ENCODE results near the gene NUDT17.
"Not testable (repeated sequence)": the region's sequence is repeated elsewhere in the genome, so short reads cannot be mapped to it uniquely, and the experiment has no call there.

Gene NUDT17

GRCh38 chr1:145806408-145806807 lies 39.0 kb upstream of the NUDT17 start:
- Histone ChIP-seq H2BK15ac (replicated peaks; ENCODE audit: low read depth) (no peak overlapping the region), H3K27me3 (ENCODE audit: insufficient read depth, low read length, poor library complexity) (no peaks in the 10 kb centered on the region), H3K56ac (ENCODE audit: low read length) (no peak overlapping the region), H3K4me1 (ENCODE audit: control insufficient read depth, low read depth, low read length) (peaks cover 12% of the 10 kb centered on the region), H3K79me1 (ENCODE audit: low read length) (peaks cover 6% of the 10 kb centered on the region), H3K4me2 (ENCODE audit: low read length) (no peak overlapping the region), H3K23ac (ENCODE audit: low read length) (no peak overlapping the region), H3K9ac (ENCODE audit: low read length) (no peak overlapping the region), H3K4me3 (ENCODE audit: low read length) (no peak overlapping the region), H3K4ac (ENCODE audit: low read depth, low read length) (no peak overlapping the region), H2BK5ac (ENCODE audit: low read length) (no peak overlapping the region), H3K27ac (ENCODE audit: low read depth, low read length) (no peak overlapping the region), H3K36me3 (ENCODE audit: control insufficient read depth, insufficient read depth, low read length) (no peaks in the 10 kb centered on the region), H4K8ac (ENCODE audit: low read depth, low read length) (no peak overlapping the region), H3K79me2 (ENCODE audit: control insufficient read depth, insufficient read depth, low read length) (peaks cover 11% of the 10 kb centered on the region), H2BK120ac (ENCODE audit: low read depth, low read length) (no peak overlapping the region), H4K5ac (ENCODE audit: low read length) (no peak overlapping the region), H2AK5ac (ENCODE audit: low read length) (no peak overlapping the region), H3K18ac (ENCODE audit: low read length) (no peak overlapping the region)
- WGBS (ENCODE audit: extremely low coverage, insufficient coverage, low lambda C conversion rate): no CpG with 5 or more reads among the region's 4 CpGs
- no peak for DNase-seq

GRCh38 chr1:145806844-145807243 lies 38.6 kb upstream of the NUDT17 start:
- no peak overlapping the region for H3K4me2 ChIP-seq (ENCODE audit: low read length)
- H4K8ac ChIP-seq (ENCODE audit: low read depth, low read length): no peak overlapping the region
- no peak overlapping the region for H2BK5ac ChIP-seq (ENCODE audit: low read length)
- DNase-seq: no peak
- no peak overlapping the region for H3K56ac ChIP-seq (ENCODE audit: low read length)
- peaks cover 12% of the 10 kb centered on the region for H3K4me1 ChIP-seq (ENCODE audit: control insufficient read depth, low read depth, low read length)
- H3K27me3 ChIP-seq (ENCODE audit: insufficient read depth, low read length, poor library complexity): no peaks in the 10 kb centered on the region
- H2BK15ac ChIP-seq (replicated peaks; ENCODE audit: low read depth): no peak overlapping the region
- peaks cover 6% of the 10 kb centered on the region for H3K79me1 ChIP-seq (ENCODE audit: low read length)
- H4K5ac ChIP-seq (ENCODE audit: low read length): no peak overlapping the region
- no peak overlapping the region for H2BK120ac ChIP-seq (ENCODE audit: low read depth, low read length)
- H3K27ac ChIP-seq (ENCODE audit: low read depth, low read length): no peak overlapping the region
- H3K79me2 ChIP-seq (ENCODE audit: control insufficient read depth, insufficient read depth, low read length): peaks cover 11% of the 10 kb centered on the region
- no peak overlapping the region for H3K4ac ChIP-seq (ENCODE audit: low read depth, low read length)
- H3K4me3 ChIP-seq (ENCODE audit: low read length): no peak overlapping the region
- no peak overlapping the region for H3K9ac ChIP-seq (ENCODE audit: low read length)
- H3K23ac ChIP-seq (ENCODE audit: low read length): no peak overlapping the region
- H2AK5ac ChIP-seq (ENCODE audit: low read length): no peak overlapping the region
- no peaks in the 10 kb centered on the region for H3K36me3 ChIP-seq (ENCODE audit: control insufficient read depth, insufficient read depth, low read length)
- WGBS (ENCODE audit: extremely low coverage, insufficient coverage, low lambda C conversion rate): no CpG with 5 or more reads among the region's 7 CpGs
- no peak overlapping the region for H3K18ac ChIP-seq (ENCODE audit: low read length)

- not testable (repeated sequence) for H3K4me3 ChIP-seq (ENCODE audit: low read length); H3K4me1 ChIP-seq (ENCODE audit: control insufficient read depth, low read depth, low read length); H3K4me2 ChIP-seq (ENCODE audit: low read length); H2BK15ac ChIP-seq (replicated peaks; ENCODE audit: low read depth); H2AK5ac ChIP-seq (ENCODE audit: low read length); H2BK5ac ChIP-seq (ENCODE audit: low read length); H4K8ac ChIP-seq (ENCODE audit: low read depth, low read length); H3K23ac ChIP-seq (ENCODE audit: low read length); H3K79me1 ChIP-seq (ENCODE audit: low read length); H3K9ac ChIP-seq (ENCODE audit: low read length); H3K27ac ChIP-seq (ENCODE audit: low read depth, low read length); H3K79me2 ChIP-seq (ENCODE audit: control insufficient read depth, insufficient read depth, low read length); H3K18ac ChIP-seq (ENCODE audit: low read length); H3K27me3 ChIP-seq (ENCODE audit: insufficient read depth, low read length, poor library complexity); H4K5ac ChIP-seq (ENCODE audit: low read length); H3K36me3 ChIP-seq (ENCODE audit: control insufficient read depth, insufficient read depth, low read length); H3K56ac ChIP-seq (ENCODE audit: low read length); H3K4ac ChIP-seq (ENCODE audit: low read depth, low read length); DNase-seq; H2BK120ac ChIP-seq (ENCODE audit: low read depth, low read length)
- WGBS (ENCODE audit: extremely low coverage, insufficient coverage, low lambda C conversion rate): no CpG with 5 or more reads among the region's 6 CpGs
Measured at GRCh38 chr1:145812977-145813810, 32.2 kb upstream of the NUDT17 start.

GRCh38 chr1:145818095-145818494 lies 27.3 kb upstream of the NUDT17 start:
- H2BK5ac ChIP-seq (ENCODE audit: low read length); H3K23ac ChIP-seq (ENCODE audit: low read length); H2BK15ac ChIP-seq (replicated peaks; ENCODE audit: low read depth); H4K5ac ChIP-seq (ENCODE audit: low read length); DNase-seq; H3K56ac ChIP-seq (ENCODE audit: low read length); H3K27me3 ChIP-seq (ENCODE audit: insufficient read depth, low read length, poor library complexity); H3K4ac ChIP-seq (ENCODE audit: low read depth, low read length); H3K4me2 ChIP-seq (ENCODE audit: low read length); H3K4me3 ChIP-seq (ENCODE audit: low read length); H3K4me1 ChIP-seq (ENCODE audit: control insufficient read depth, low read depth, low read length); H2AK5ac ChIP-seq (ENCODE audit: low read length); H3K18ac ChIP-seq (ENCODE audit: low read length); H3K79me1 ChIP-seq (ENCODE audit: low read length); H3K36me3 ChIP-seq (ENCODE audit: control insufficient read depth, insufficient read depth, low read length); H3K79me2 ChIP-seq (ENCODE audit: control insufficient read depth, insufficient read depth, low read length); H4K8ac ChIP-seq (ENCODE audit: low read depth, low read length); H3K27ac ChIP-seq (ENCODE audit: low read depth, low read length); H2BK120ac ChIP-seq (ENCODE audit: low read depth, low read length); H3K9ac ChIP-seq (ENCODE audit: low read length): not testable (repeated sequence)
- no CpG with 5 or more reads among the region's 6 CpGs for WGBS (ENCODE audit: extremely low coverage, insufficient coverage, low lambda C conversion rate)

- not testable (repeated sequence) for H3K79me2 ChIP-seq (ENCODE audit: control insufficient read depth, insufficient read depth, low read length); H3K56ac ChIP-seq (ENCODE audit: low read length); H3K4me1 ChIP-seq (ENCODE audit: control insufficient read depth, low read depth, low read length); H3K9ac ChIP-seq (ENCODE audit: low read length); H3K27ac ChIP-seq (ENCODE audit: low read depth, low read length); DNase-seq; H3K18ac ChIP-seq (ENCODE audit: low read length); H3K4me2 ChIP-seq (ENCODE audit: low read length); H2BK5ac ChIP-seq (ENCODE audit: low read length); H2AK5ac ChIP-seq (ENCODE audit: low read length); H4K5ac ChIP-seq (ENCODE audit: low read length); H2BK120ac ChIP-seq (ENCODE audit: low read depth, low read length); H3K36me3 ChIP-seq (ENCODE audit: control insufficient read depth, insufficient read depth, low read length); H3K4ac ChIP-seq (ENCODE audit: low read depth, low read length); H3K4me3 ChIP-seq (ENCODE audit: low read length); H2BK15ac ChIP-seq (replicated peaks; ENCODE audit: low read depth); H3K79me1 ChIP-seq (ENCODE audit: low read length); H3K27me3 ChIP-seq (ENCODE audit: insufficient read depth, low read length, poor library complexity); H4K8ac ChIP-seq (ENCODE audit: low read depth, low read length); H3K23ac ChIP-seq (ENCODE audit: low read length)
- no CpG with 5 or more reads among the region's 16 CpGs for WGBS (ENCODE audit: extremely low coverage, insufficient coverage, low lambda C conversion rate)
Measured at GRCh38 chr1:145822779-145823331, 22.6 kb upstream of the NUDT17 start.

Data from mesendoderm (in vitro differentiated cells).